ENCODE measurements around the gene LTF.
A peak's percentile ranks its signal among the peaks of the same experiment; 100 is the strongest.

The LTF gene

GRCh38 chr3:46478341-46478740, 13.6 kb upstream of the LTF start:
- peaks cover 24% of the 10 kb centered on the region for H3K9me3 Mint-ChIP-seq
- no peak overlapping the region for H3K27ac Mint-ChIP-seq
- H3K4me1 Mint-ChIP-seq, result peaks cover 8% of the 10 kb centered on the region
- DNase-seq, result no peak
- no peak overlapping the region for H3K4me3 Mint-ChIP-seq
- no peak for TF ChIP-seq CTCF (IDR thresholded peaks at IDR 0.05)
- H3K36me3 Mint-ChIP-seq (ENCODE audit: low read depth), result peaks cover 12% of the 10 kb centered on the region
- H3K27me3 Mint-ChIP-seq (ENCODE audit: low read depth, poor library complexity), result peaks cover 16% of the 10 kb centered on the region

- H3K27ac Mint-ChIP-seq, result peak overlapping the region; percentile 17
- H3K27me3 Mint-ChIP-seq (ENCODE audit: low read depth, poor library complexity), result peaks cover 14% of the 10 kb centered on the region
- H3K36me3 Mint-ChIP-seq (ENCODE audit: low read depth), result peaks cover 12% of the 10 kb centered on the region
- TF ChIP-seq CTCF (IDR thresholded peaks at IDR 0.05), result no peak
- peaks cover 24% of the 10 kb centered on the region for H3K9me3 Mint-ChIP-seq
- H3K4me3 Mint-ChIP-seq, result no peak overlapping the region
- DNase-seq, result no peak
- H3K4me1 Mint-ChIP-seq, result peaks cover 5% of the 10 kb centered on the region
Measured at GRCh38 chr3:46477756-46478155, 13.1 kb upstream of the LTF start.

- peaks cover 7% of the 10 kb centered on the region for H3K4me1 Mint-ChIP-seq
Measured at GRCh38 chr3:46477145-46477544, 12.4 kb upstream of the LTF start.

GRCh38 chr3:46472736-46473135, 8.0 kb upstream of the LTF start:
- Mint-ChIP-seq H3K36me3 (ENCODE audit: low read depth) (peaks cover 12% of the 10 kb centered on the region), H3K27me3 (ENCODE audit: low read depth, poor library complexity) (peaks cover 15% of the 10 kb centered on the region), H3K9me3 (peaks cover 24% of the 10 kb centered on the region), H3K27ac (no peak overlapping the region), H3K4me3 (no peak overlapping the region), H3K4me1 (peaks cover 5% of the 10 kb centered on the region)
- no peak for TF ChIP-seq CTCF (IDR thresholded peaks at IDR 0.05)
- no peak for DNase-seq

More at GRCh38 chr3:46477145-46477544, 12.4 kb upstream of the LTF start:
- DNase-seq, result no peak
- H3K4me3 Mint-ChIP-seq, result no peak overlapping the region
- H3K36me3 Mint-ChIP-seq (ENCODE audit: low read depth), result peaks cover 12% of the 10 kb centered on the region
- H3K27ac Mint-ChIP-seq, result no peak overlapping the region
- peaks cover 24% of the 10 kb centered on the region for H3K9me3 Mint-ChIP-seq
- no peak for TF ChIP-seq CTCF (IDR thresholded peaks at IDR 0.05)
- H3K27me3 Mint-ChIP-seq (ENCODE audit: low read depth, poor library complexity), result peaks cover 15% of the 10 kb centered on the region

GRCh38 chr3:46471371-46471914, 6.7 kb upstream of the LTF start:
- H3K4me3 Mint-ChIP-seq, result no peak overlapping the region
- H3K9me3 Mint-ChIP-seq, result peaks cover 24% of the 10 kb centered on the region
- peaks cover 21% of the 10 kb centered on the region for H3K27me3 Mint-ChIP-seq (ENCODE audit: low read depth, poor library complexity)
- no peak overlapping the region for H3K27ac Mint-ChIP-seq
- no peak for TF ChIP-seq CTCF (IDR thresholded peaks at IDR 0.05)
- DNase-seq, result no peak
- peaks cover 5% of the 10 kb centered on the region for H3K4me1 Mint-ChIP-seq
- H3K36me3 Mint-ChIP-seq (ENCODE audit: low read depth), result peaks cover 12% of the 10 kb centered on the region

- Mint-ChIP-seq H3K4me3 (no peak overlapping the region), H3K36me3 (ENCODE audit: low read depth) (peaks cover 12% of the 10 kb centered on the region), H3K27me3 (ENCODE audit: low read depth, poor library complexity) (peaks cover 27% of the 10 kb centered on the region), H3K4me1 (peaks cover 5% of the 10 kb centered on the region), H3K27ac (no peak overlapping the region), H3K9me3 (peaks cover 23% of the 10 kb centered on the region)
- DNase-seq, result no peak
- TF ChIP-seq CTCF (IDR thresholded peaks at IDR 0.05), result no peak
Measured at GRCh38 chr3:46470831-46471230, 6.1 kb upstream of the LTF start.

Measured in nephron progenitor cell (in vitro differentiated cells).